HL-60 (cell line): ENCODE measurements around the gene DOCK10.

Experiments
- DNase-seq, 2 experiments: peaks; one replicate each; pipeline ENCODE4 v3.0.0-alpha.2; 2010 to 2020; ENCODE audit warnings: low read depth in 1 of 2, low spot score in 1 of 2
- H3K27ac ChIP-seq: fragments of 250-450 bp; sonication (Bioruptor Pico); replicated peaks from 2 replicates; pipeline ENCODE4 v1.5.1; 2020; ENCODE audit warnings: mild to moderate bottlenecking, moderate library complexity
- H3K27me3 ChIP-seq: fragments of 250-450 bp; sonication (Bioruptor Pico); 2 replicates; pipeline ENCODE4 v1.5.1; 2021; ENCODE audit warnings: mild to moderate bottlenecking, moderate library complexity; ENCODE audit not compliant: insufficient read depth, poor library complexity, severe bottlenecking
- H3K4me3 ChIP-seq: replicated peaks from 2 replicates; pipeline ENCODE4 v1.5.1; 2011; ENCODE audit warnings: mild to moderate bottlenecking, control low read depth, low read length; ENCODE audit not compliant: insufficient read depth
- GABPA ChIP-seq: IDR thresholded peaks from 2 replicates; pipeline ENCODE4 v1.6.1; 2012; ENCODE audit warnings: low read depth
- POLR2AphosphoS5 ChIP-seq: IDR thresholded peaks from 2 replicates; pipeline ENCODE4 v1.6.1; 2012; ENCODE audit warnings: low read depth
- REST ChIP-seq: IDR thresholded peaks from 2 replicates; pipeline ENCODE4 v1.6.1; 2012; ENCODE audit warnings: low read depth; ENCODE audit not compliant: insufficient replicate concordance
- SPI1 ChIP-seq: IDR thresholded peaks from 2 replicates; pipeline ENCODE4 v1.6.1; 2012; ENCODE audit warnings: low read depth, mild to moderate bottlenecking, borderline replicate concordance
- TF ChIP-seq, protein P1 (sequence below): IDR thresholded peaks from one replicate; pipeline ENCODE4 v1.5.1; 2011; ENCODE audit warnings: low read length, control low read depth, inconsistent platforms; ENCODE audit not compliant: insufficient read depth

DOCK10 gene

DNA sequence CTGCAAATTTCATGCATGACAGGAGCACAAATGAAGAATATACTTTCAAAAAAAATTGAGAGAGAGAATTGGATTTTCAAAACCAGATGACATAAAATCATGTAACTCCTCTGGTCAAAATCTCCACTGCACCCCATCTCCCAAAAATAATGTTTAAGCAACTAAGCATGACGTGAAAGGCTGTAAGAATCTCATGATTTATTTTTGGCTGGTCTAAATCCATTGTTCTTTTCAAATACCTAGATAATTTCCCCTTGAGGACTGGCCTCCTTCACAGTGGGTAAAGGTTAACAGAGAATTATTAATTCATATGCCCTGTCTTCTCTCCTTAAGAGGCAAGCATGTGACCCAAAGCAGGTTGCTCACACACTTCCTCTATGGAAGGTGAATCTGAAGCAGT, 224.6 kb downstream of the DOCK10 start:
- TF ChIP-seq SPI1, result no peak
- TF ChIP-seq REST, result no peak
- TF ChIP-seq, protein P1, sequence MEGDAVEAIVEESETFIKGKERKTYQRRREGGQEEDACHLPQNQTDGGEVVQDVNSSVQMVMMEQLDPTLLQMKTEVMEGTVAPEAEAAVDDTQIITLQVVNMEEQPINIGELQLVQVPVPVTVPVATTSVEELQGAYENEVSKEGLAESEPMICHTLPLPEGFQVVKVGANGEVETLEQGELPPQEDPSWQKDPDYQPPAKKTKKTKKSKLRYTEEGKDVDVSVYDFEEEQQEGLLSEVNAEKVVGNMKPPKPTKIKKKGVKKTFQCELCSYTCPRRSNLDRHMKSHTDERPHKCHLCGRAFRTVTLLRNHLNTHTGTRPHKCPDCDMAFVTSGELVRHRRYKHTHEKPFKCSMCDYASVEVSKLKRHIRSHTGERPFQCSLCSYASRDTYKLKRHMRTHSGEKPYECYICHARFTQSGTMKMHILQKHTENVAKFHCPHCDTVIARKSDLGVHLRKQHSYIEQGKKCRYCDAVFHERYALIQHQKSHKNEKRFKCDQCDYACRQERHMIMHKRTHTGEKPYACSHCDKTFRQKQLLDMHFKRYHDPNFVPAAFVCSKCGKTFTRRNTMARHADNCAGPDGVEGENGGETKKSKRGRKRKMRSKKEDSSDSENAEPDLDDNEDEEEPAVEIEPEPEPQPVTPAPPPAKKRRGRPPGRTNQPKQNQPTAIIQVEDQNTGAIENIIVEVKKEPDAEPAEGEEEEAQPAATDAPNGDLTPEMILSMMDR, result no peak
- no peak for TF ChIP-seq POLR2AphosphoS5
- TF ChIP-seq GABPA, result no peak
- Histone ChIP-seq H3K27ac (no peak overlapping the region), H3K4me3 (no peak overlapping the region), H3K27me3 (no peaks in the 10 kb centered on the region)
- DNase-seq, result no peak

- no peaks in the 10 kb centered on the region for H3K27me3 ChIP-seq
- no peak for DNase-seq
- TF ChIP-seq, protein P1, result no peak
- TF ChIP-seq POLR2AphosphoS5 (no peak), REST (no peak), GABPA (no peak), SPI1 (no peak)
- no peak overlapping the region for H3K4me3 ChIP-seq
- no peak overlapping the region for H3K27ac ChIP-seq
Measured at GRCh38 chr2:224816816-224817215, 225.5 kb downstream of the DOCK10 start.

- no peaks in the 10 kb centered on the region for H3K27me3 ChIP-seq
- TF ChIP-seq REST (no peak), SPI1 (no peak), POLR2AphosphoS5 (no peak), GABPA (no peak)
- TF ChIP-seq, protein P1, result no peak
- no peak overlapping the region for H3K27ac ChIP-seq
- no peak for DNase-seq
- no peak overlapping the region for H3K4me3 ChIP-seq
Measured at GRCh38 chr2:224813578-224813977, 228.7 kb downstream of the DOCK10 start.
